22Rv1 (cell line): ENCODE results near the gene APBB1.

Source experiments
- CTCF ChIP-seq: fragments of 450-650 bp; IDR thresholded peaks from 2 replicates; pipeline ENCODE4 v1.5.1; 2017; ENCODE audit warnings: mild to moderate bottlenecking
- ZFX ChIP-seq: fragments of 450-650 bp; IDR thresholded peaks from 2 replicates; pipeline ENCODE4 v1.6.1; 2017; ENCODE audit warnings: antibody characterized with exemption, borderline replicate concordance

DNA sequence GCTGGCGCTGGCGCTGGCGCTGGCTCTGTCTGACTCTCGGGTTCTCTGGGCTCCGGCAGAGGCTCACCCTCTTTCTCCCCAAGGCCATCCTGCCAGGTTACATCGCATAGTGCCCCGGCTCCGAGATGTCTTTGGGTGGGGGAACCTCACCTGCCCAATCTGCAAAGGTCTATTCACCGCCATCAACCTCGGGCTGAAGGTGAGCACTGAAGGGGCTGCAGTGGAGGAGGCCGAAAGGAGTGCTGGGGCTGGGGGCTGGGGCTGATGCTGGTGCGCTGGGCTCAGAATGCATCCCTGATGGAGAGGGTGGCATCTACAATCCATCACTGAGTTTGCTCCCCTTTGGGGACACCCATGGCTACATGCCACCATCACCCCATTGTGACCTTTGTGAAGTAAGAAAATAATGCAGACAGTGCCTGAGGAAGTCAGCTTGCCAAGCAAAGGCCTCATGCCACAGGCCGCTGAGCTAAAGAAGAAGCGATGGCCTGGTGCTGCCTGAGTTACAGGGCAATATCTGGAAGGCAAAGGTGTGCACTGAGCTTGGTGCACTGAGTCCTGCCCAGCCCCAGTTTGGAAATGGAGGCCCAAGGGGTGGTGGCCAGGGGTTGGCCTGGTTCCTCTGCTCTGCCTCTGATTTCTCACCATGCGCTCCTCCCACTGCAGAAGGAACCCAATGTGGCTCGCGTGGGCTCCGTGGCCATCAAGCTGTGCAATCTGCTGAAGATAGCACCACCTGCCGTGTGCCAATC is 28.0 kb downstream of the APBB1 start:
- no peak for TF ChIP-seq CTCF
- TF ChIP-seq ZFX, result no peak
